Measurements from ENCODE around the gene SMIM32. TPM values are rescaled to one million over a fixed set of nuclear protein-coding genes. Genes with fewer than 3 reads are reported as not detected.

Gene SMIM32
- not detected in 2 replicates for total RNA-seq

DNA sequence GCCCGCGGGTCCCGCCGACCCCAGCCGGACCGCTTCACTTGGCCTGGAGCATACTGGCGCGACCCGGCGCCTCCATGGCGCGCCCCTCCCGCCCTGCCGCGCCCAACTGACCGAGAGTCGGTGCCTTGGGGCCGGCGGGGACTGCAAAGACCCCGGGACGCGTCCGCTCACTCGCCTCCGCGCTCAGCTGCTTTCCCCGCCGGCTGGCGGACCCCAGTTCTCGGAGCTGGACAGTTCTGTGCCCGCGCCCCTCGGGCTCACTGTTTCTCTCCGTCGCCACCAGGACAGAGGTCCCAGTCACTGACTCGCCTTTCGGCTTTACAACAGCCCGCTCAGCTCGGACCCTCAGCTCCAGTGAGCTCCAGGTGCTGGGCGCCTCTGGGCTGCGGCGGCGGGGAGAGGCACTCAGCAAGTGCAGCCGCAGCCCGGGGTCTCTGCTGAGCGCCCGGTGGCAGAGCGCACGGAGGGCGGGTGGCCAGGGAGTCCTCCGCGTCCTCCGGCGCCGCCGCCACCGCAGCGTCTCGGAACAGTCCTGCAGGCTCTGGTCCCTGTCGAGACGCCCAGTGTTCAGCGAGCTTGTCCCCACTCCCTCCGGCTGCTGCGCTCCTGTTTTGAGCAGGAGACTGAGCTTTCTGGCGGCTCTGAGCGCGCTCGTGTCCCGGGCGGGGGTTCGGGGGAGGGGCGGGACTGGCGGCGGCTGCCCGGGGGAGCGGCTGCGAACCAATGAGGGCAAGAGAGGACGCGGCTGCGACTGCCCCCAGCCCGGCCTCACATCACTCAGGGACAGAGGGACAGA lies at the start of gene SMIM32:
TSS of gene SMIM32 (minus strand) at position 637 of the 796 bp plus-strand sequence. CDS start 638 bp downstream, outside the sequence.

Other genes with a start within 250 kb of the SMIM32 start
- not detected in 2 replicates for gene LECT2, start 238.2 kb downstream of the SMIM32 start, total RNA-seq
- 36.1 and 39.9 TPM in 2 replicates for gene TGFBI, start 164.2 kb downstream of the SMIM32 start, total RNA-seq
- gene SMAD5, start 60.3 kb downstream of the SMIM32 start, total RNA-seq, result 29.7 and 41.5 TPM in 2 replicates
- not detected in 2 replicates for gene TRPC7, start 172.4 kb upstream of the SMIM32 start, total RNA-seq

Data from mammary microvascular endothelial cell (primary cell).